Measurements from ENCODE around the gene FARP1. TPM values are rescaled to one million over a fixed set of nuclear protein-coding genes. Genes with fewer than 3 reads are reported as not detected.

FARP1 gene
- total RNA-seq, 5 donors from 2014 or later (not counting 1 experiment from before 2014, with no cell fraction given): 0.51 to 2.0 (median 1.0) TPM

DNA sequence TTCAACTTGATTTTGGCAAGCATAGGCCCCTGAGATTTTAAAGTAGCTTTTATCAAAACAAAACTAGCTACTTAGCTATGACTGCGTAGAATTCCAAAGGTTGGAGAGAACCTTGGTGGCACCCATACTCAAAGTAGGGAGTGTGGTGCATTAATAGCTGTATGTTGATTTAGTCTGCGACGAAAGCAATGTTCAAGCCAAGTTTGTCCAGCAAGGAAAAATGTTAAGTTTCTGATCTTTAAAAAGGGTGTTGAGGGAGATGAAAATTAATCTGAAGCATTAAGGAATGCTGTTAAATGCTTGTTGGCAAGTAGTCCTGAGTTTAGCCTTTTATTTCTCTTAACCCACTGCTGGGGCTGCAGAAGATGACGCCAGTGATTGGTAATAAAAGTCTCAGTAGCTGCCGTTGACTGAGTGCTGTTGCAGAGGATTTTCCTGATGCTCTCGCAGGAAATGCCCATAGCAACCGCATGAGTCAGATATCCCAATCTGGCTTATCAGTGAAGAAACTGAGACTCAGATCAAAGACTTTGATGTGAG is 110.1 kb downstream of the FARP1 start:
- no peak overlapping the region for H3K27ac Mint-ChIP-seq
- Histone ChIP-seq H3K4me3 (ENCODE audit: control insufficient read depth in 1 of 2, extremely low read depth in 1 of 2, low read length in 1 of 2) (no peak overlapping the region), H3K4me1 (ENCODE audit: control insufficient read depth in 1 of 2, extremely low read depth in 1 of 2, insufficient read depth in 2 of 2, low read length in 2 of 2) (no peaks in the 10 kb centered on the region), H3K27ac (ENCODE audit: low read length) (no peak overlapping the region), H3K36me3 (ENCODE audit: control insufficient read depth in 2 of 2, extremely low read depth in 1 of 2, insufficient read depth in 1 of 2, low read length in 1 of 2) (no peaks in the 10 kb centered on the region), H3K27me3 (replicated peaks in 1 of 2; ENCODE audit: control insufficient read depth in 2 of 2, extremely low read depth in 1 of 2, insufficient read depth in 2 of 2, low read length in 1 of 2) (no peaks in the 10 kb centered on the region), H3K9me3 (no peaks in the 10 kb centered on the region)
- H3K9me3 Mint-ChIP-seq: no peaks in the 10 kb centered on the region
- ATAC-seq (replicated peaks in 1 of 4) (no peak), DNase-seq (no peak)
- POLR2A ChIA-PET: no interaction called here
- 100% methylated on average over 6 of the region's 7 CpGs for WGBS (ENCODE audit: insufficient coverage)
- H3K27me3 Mint-ChIP-seq: peaks cover 2 to 8% of the 10 kb centered on the region in 2 donors
- H3K4me3 Mint-ChIP-seq: no peak overlapping the region
- no peaks in the 10 kb centered on the region for H3K36me3 Mint-ChIP-seq
- CTCF ChIA-PET: no interaction called here
- no peaks in the 10 kb centered on the region for H3K4me1 Mint-ChIP-seq

GRCh38 chr13:98253526-98253925 is 110.6 kb downstream of the FARP1 start:
- Mint-ChIP-seq H3K9me3 (no peaks in the 10 kb centered on the region), H3K36me3 (no peaks in the 10 kb centered on the region), H3K27ac (no peak overlapping the region), H3K27me3 (peaks cover 2 to 7% of the 10 kb centered on the region in 2 donors), H3K4me3 (no peak overlapping the region), H3K4me1 (no peaks in the 10 kb centered on the region)
- ATAC-seq (replicated peaks in 1 of 4) (no peak), DNase-seq (no peak)
- Histone ChIP-seq H3K4me3 (ENCODE audit: control insufficient read depth in 1 of 2, extremely low read depth in 1 of 2, low read length in 1 of 2) (no peak overlapping the region), H3K27ac (ENCODE audit: low read length) (no peak overlapping the region), H3K36me3 (ENCODE audit: control insufficient read depth in 2 of 2, extremely low read depth in 1 of 2, insufficient read depth in 1 of 2, low read length in 1 of 2) (no peaks in the 10 kb centered on the region), H3K27me3 (replicated peaks in 1 of 2; ENCODE audit: control insufficient read depth in 2 of 2, extremely low read depth in 1 of 2, insufficient read depth in 2 of 2, low read length in 1 of 2) (no peaks in the 10 kb centered on the region), H3K4me1 (ENCODE audit: control insufficient read depth in 1 of 2, extremely low read depth in 1 of 2, insufficient read depth in 2 of 2, low read length in 2 of 2) (no peaks in the 10 kb centered on the region), H3K9me3 (no peaks in the 10 kb centered on the region)
- 75% methylated on average over 5 of the region's 7 CpGs for WGBS (ENCODE audit: insufficient coverage)
- ChIA-PET POLR2A (no interaction called here), CTCF (no interaction called here)

- Histone ChIP-seq H3K4me3 (ENCODE audit: control insufficient read depth in 1 of 2, extremely low read depth in 1 of 2, low read length in 1 of 2) (no peak overlapping the region), H3K27me3 (replicated peaks in 1 of 2; ENCODE audit: control insufficient read depth in 2 of 2, extremely low read depth in 1 of 2, insufficient read depth in 2 of 2, low read length in 1 of 2) (no peaks in the 10 kb centered on the region), H3K36me3 (ENCODE audit: control insufficient read depth in 2 of 2, extremely low read depth in 1 of 2, insufficient read depth in 1 of 2, low read length in 1 of 2) (no peaks in the 10 kb centered on the region), H3K9me3 (no peaks in the 10 kb centered on the region), H3K4me1 (ENCODE audit: control insufficient read depth in 1 of 2, extremely low read depth in 1 of 2, insufficient read depth in 2 of 2, low read length in 2 of 2) (no peaks in the 10 kb centered on the region), H3K27ac (ENCODE audit: low read length) (no peak overlapping the region)
- DNase-seq (no peak), ATAC-seq (replicated peaks in 1 of 4) (no peak)
- Mint-ChIP-seq H3K27ac (no peak overlapping the region), H3K27me3 (peaks cover 0 to 2% of the 10 kb centered on the region in 2 donors), H3K9me3 (no peaks in the 10 kb centered on the region), H3K36me3 (no peaks in the 10 kb centered on the region), H3K4me1 (no peaks in the 10 kb centered on the region), H3K4me3 (no peak overlapping the region)
- CTCF ChIA-PET: interaction anchor here in 1 of 2 donors (0.7 kb wide), 1 partner anchor 10 kb away, joined by 3 read pairs; no protein-coding TSS in a partner anchor
- POLR2A ChIA-PET: no interaction called here
- 72% methylated on average over 2 of the region's 2 CpGs for WGBS (ENCODE audit: insufficient coverage)
These were observed 111.6 kb downstream of the FARP1 start for GRCh38 chr13:98254513-98254912.

DNA sequence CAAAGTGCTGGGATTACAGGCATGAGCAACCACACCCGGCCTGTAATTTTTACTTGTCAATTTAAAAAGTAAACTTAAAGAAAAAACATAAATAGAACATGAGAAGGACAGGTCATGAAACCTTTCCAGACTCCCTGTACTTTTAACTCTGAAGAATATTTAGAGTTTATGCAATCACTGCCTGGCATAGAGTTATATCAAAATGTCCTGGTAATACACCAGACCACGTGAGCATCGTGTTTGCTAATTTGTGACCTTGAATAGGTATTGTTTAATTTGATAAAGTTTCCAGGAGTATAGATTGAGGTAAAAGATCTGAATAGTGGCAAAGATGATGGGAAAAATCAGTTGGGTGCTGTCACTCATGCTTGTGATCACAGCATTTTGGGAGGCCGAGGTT is 115.3 kb downstream of the FARP1 start:
- ChIA-PET CTCF (no interaction called here), POLR2A (no interaction called here)
- ATAC-seq (replicated peaks in 1 of 4): no peak

DNA sequence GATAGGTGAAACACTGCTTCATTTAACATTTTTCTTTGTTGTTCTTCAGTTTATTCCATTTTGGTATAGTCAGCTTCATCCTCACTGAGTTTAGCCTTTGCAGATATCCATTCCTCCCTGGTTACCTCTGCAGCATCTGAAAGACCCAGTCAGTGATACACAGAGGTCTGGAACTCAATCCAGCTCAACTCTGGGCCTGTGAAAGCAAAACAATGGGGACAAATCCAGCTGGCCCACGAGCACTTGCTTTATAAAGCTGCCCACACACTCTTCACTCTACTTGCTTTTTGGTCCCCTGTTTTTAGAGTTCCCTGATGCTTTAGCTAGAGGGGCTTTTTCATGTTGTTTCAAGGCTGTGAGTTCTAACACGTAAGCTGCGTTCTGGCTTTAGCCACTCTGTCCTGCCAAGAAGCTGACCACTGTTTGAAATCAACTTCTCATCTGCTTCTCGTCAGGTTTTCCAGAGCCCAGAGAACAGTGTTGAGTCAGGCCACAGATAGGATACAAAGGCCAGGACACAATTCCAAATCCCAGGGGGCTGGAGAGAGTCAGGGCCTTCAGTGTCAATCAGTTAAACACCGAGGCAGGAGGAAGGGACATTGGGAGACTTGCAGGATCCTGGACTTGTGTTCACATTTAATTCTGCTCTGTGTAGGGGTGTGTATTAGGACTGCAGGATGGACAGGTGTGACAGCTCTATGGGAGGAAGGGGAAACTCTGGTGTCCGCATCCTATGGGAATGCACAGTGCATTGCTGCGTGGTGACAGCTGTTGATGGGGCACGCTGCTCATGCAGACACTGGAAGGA is 117.7 kb downstream of the FARP1 start:
- Mint-ChIP-seq H3K4me1 (no peaks in the 10 kb centered on the region), H3K9me3 (no peaks in the 10 kb centered on the region), H3K36me3 (no peaks in the 10 kb centered on the region), H3K4me3 (no peak overlapping the region), H3K27me3 (peaks cover 0 to 2% of the 10 kb centered on the region in 2 donors), H3K27ac (no peak overlapping the region)
- POLR2A ChIA-PET: no interaction called here
- ATAC-seq (replicated peaks in 1 of 4) (no peak), DNase-seq (no peak)
- H3K4me1 ChIP-seq (ENCODE audit: control insufficient read depth in 1 of 2, extremely low read depth in 1 of 2, insufficient read depth in 2 of 2, low read length in 2 of 2): no peaks in the 10 kb centered on the region
- WGBS (ENCODE audit: insufficient coverage): 92% methylated on average over 6 of the region's 8 CpGs
- no peak overlapping the region for H3K4me3 ChIP-seq (ENCODE audit: control insufficient read depth in 1 of 2, extremely low read depth in 1 of 2, low read length in 1 of 2)
- H3K36me3 ChIP-seq (ENCODE audit: control insufficient read depth in 2 of 2, extremely low read depth in 1 of 2, insufficient read depth in 1 of 2, low read length in 1 of 2): no peaks in the 10 kb centered on the region
- no peak overlapping the region for H3K27ac ChIP-seq (ENCODE audit: low read length)
- no peaks in the 10 kb centered on the region for H3K9me3 ChIP-seq
- no peaks in the 10 kb centered on the region for H3K27me3 ChIP-seq (replicated peaks in 1 of 2; ENCODE audit: control insufficient read depth in 2 of 2, extremely low read depth in 1 of 2, insufficient read depth in 2 of 2, low read length in 1 of 2)
- CTCF ChIA-PET: no interaction called here

More for the DNA sequence above, 115.3 kb downstream of the FARP1 start:
- Mint-ChIP-seq H3K27me3 (peaks cover 0 to 2% of the 10 kb centered on the region in 2 donors), H3K4me1 (no peaks in the 10 kb centered on the region), H3K36me3 (no peaks in the 10 kb centered on the region), H3K9me3 (no peaks in the 10 kb centered on the region), H3K4me3 (no peak overlapping the region), H3K27ac (no peak overlapping the region)
- 75% methylated on average over 2 of the region's 4 CpGs for WGBS (ENCODE audit: insufficient coverage)
- Histone ChIP-seq H3K4me1 (ENCODE audit: control insufficient read depth in 1 of 2, extremely low read depth in 1 of 2, insufficient read depth in 2 of 2, low read length in 2 of 2) (no peaks in the 10 kb centered on the region), H3K36me3 (ENCODE audit: control insufficient read depth in 2 of 2, extremely low read depth in 1 of 2, insufficient read depth in 1 of 2, low read length in 1 of 2) (no peaks in the 10 kb centered on the region), H3K27ac (ENCODE audit: low read length) (no peak overlapping the region), H3K9me3 (no peaks in the 10 kb centered on the region), H3K4me3 (ENCODE audit: control insufficient read depth in 1 of 2, extremely low read depth in 1 of 2, low read length in 1 of 2) (no peak overlapping the region), H3K27me3 (replicated peaks in 1 of 2; ENCODE audit: control insufficient read depth in 2 of 2, extremely low read depth in 1 of 2, insufficient read depth in 2 of 2, low read length in 1 of 2) (no peaks in the 10 kb centered on the region)
- no peak for DNase-seq

GRCh38 chr13:98261165-98261702 is 118.3 kb downstream of the FARP1 start:
- no peak overlapping the region for H3K4me3 Mint-ChIP-seq
- WGBS (ENCODE audit: insufficient coverage): 84% methylated on average over 3 of the region's 6 CpGs
- ChIA-PET CTCF (no interaction called here), POLR2A (no interaction called here)
- no peaks in the 10 kb centered on the region for H3K36me3 ChIP-seq (ENCODE audit: control insufficient read depth in 2 of 2, extremely low read depth in 1 of 2, insufficient read depth in 1 of 2, low read length in 1 of 2)
- no peaks in the 10 kb centered on the region for H3K36me3 Mint-ChIP-seq
- no peaks in the 10 kb centered on the region for H3K27me3 ChIP-seq (replicated peaks in 1 of 2; ENCODE audit: control insufficient read depth in 2 of 2, extremely low read depth in 1 of 2, insufficient read depth in 2 of 2, low read length in 1 of 2)
- no peaks in the 10 kb centered on the region for H3K4me1 Mint-ChIP-seq
- DNase-seq (no peak), ATAC-seq (replicated peaks in 1 of 4) (no peak)
- no peak overlapping the region for H3K4me3 ChIP-seq (ENCODE audit: control insufficient read depth in 1 of 2, extremely low read depth in 1 of 2, low read length in 1 of 2)
- no peaks in the 10 kb centered on the region for H3K9me3 Mint-ChIP-seq
- no peak overlapping the region for H3K27ac ChIP-seq (ENCODE audit: low read length)
- H3K9me3 ChIP-seq: no peaks in the 10 kb centered on the region
- H3K27ac Mint-ChIP-seq: no peak overlapping the region
- H3K27me3 Mint-ChIP-seq: no peaks in the 10 kb centered on the region
- no peaks in the 10 kb centered on the region for H3K4me1 ChIP-seq (ENCODE audit: control insufficient read depth in 1 of 2, extremely low read depth in 1 of 2, insufficient read depth in 2 of 2, low read length in 2 of 2)

Measured in T-cell (primary cell).